GM12878 (cell line): Measurements from ENCODE around the gene VPS26B. TPM values are rescaled to one million over a fixed set of nuclear protein-coding genes. Genes with fewer than 3 reads are reported as not detected.

Source experiments
- ATAC-seq: fragments of 200-7000 bp; cut with Tn5 transposase; 3 replicates; pipeline ENCODE4 v1.9.1; 2020; ENCODE audit warnings: mild to moderate bottlenecking, moderate library complexity
- BruUV-seq: library from RNA; stranded (reverse); fragments of 400-500 nt; replicated peaks from 2 replicates; lab custom pipeline; 2021; lab: Mats Ljungman, UMichigan
- CTCF ChIA-PET: fragments of 300-600 bp; sonication (Branson Sonifier 250); formaldehyde crosslinking; extraction: SDS; loops from one replicate; lab custom pipeline; 2021; ENCODE audit warnings: inconsistent platforms; lab: Yijun Ruan, JAX
- POLR2A ChIA-PET: fragments of 350-600 bp; formaldehyde crosslinking; extraction: SDS; loops from one replicate; lab custom pipeline; 2021; ENCODE audit warnings: inconsistent platforms; lab: Charles Lee
- RAD21 ChIA-PET: fragments of 300-600 bp; sonication (Branson Sonifier 250); formaldehyde crosslinking; loops from one replicate; lab custom pipeline; 2023; ENCODE audit warnings: antibody characterized with exemption; ENCODE audit not compliant: unreplicated experiment; lab: Charles Lee
- SMC1A ChIA-PET: fragments of 300-600 bp; sonication (Branson Sonifier 250); formaldehyde crosslinking; loops from one replicate; lab custom pipeline; 2023; ENCODE audit not compliant: unreplicated experiment, uncharacterized antibody; lab: Charles Lee
- DNase-seq: peaks from one replicate; pipeline ENCODE4 v3.0.0-alpha.2; 2011; ENCODE audit warnings: low read depth, low spot score
- FAIRE-seq: peaks from 3 replicates; lab custom pipeline; 2011; peaks lifted over from hg19 to GRCh38; lab: Jason Lieb, UNC
- H2AFZ ChIP-seq: 2 replicates; pipeline ENCODE4 v1.6.0; 2011; ENCODE audit warnings: low read depth, low read length, control low read depth; ENCODE audit not compliant: control insufficient read depth
- H3K27ac ChIP-seq: 2 replicates; pipeline ENCODE4 v1.5.1; 2011; ENCODE audit warnings: control low read depth; ENCODE audit not compliant: control insufficient read depth, insufficient read depth
- H3K27me3 ChIP-seq, 2 experiments: replicated peaks in 1 of 2; 2 replicates each; pipeline versions ENCODE4 v1.6.0 to v1.6.1; 2011; ENCODE audit warnings: low read length in 1 of 2; ENCODE audit not compliant: control insufficient read depth in 2 of 2, insufficient read depth in 2 of 2
- H3K36me3 ChIP-seq, 2 experiments: 2 replicates each; pipeline ENCODE4 v1.5.1; 2011; ENCODE audit warnings: low read length in 1 of 2; ENCODE audit not compliant: control insufficient read depth in 2 of 2, insufficient read depth in 2 of 2
- H3K4me1 ChIP-seq: 2 replicates; pipeline ENCODE4 v1.6.1; 2011; ENCODE audit warnings: mild to moderate bottlenecking, low read length, moderate library complexity, mixed read lengths; ENCODE audit not compliant: control insufficient read depth, insufficient read depth
- H3K4me2 ChIP-seq: 2 replicates; pipeline ENCODE4 v1.6.0; 2011; ENCODE audit warnings: control low read depth; ENCODE audit not compliant: control insufficient read depth, insufficient read depth
- H3K4me3 ChIP-seq: fragments of 200-600 bp; sonication (generic); 2 replicates; pipeline ENCODE4 v1.5.1; 2016
- H3K79me2 ChIP-seq: 2 replicates; pipeline ENCODE4 v1.6.0; 2011; ENCODE audit warnings: low read length; ENCODE audit not compliant: control insufficient read depth, insufficient read depth
- H3K9ac ChIP-seq: 2 replicates; pipeline ENCODE4 v1.8.0; 2011; ENCODE audit warnings: low read length, control low read depth, mixed read lengths; ENCODE audit not compliant: control insufficient read depth, insufficient read depth
- H3K9me3 ChIP-seq: replicated peaks from 3 replicates; pipeline ENCODE4 v1.5.1; 2011; ENCODE audit warnings: mild to moderate bottlenecking, low read length; ENCODE audit not compliant: control insufficient read depth, insufficient read depth
- H4K20me1 ChIP-seq: 2 replicates; pipeline ENCODE4 v1.6.0; 2011; ENCODE audit not compliant: control insufficient read depth, insufficient read depth
- BCL11A ChIP-seq: IDR thresholded peaks from 2 replicates; pipeline ENCODE4 v1.6.1; 2011; ENCODE audit warnings: low read depth, low read length
- BCLAF1 ChIP-seq: fragments of 450-650 bp; IDR thresholded peaks from 2 replicates; pipeline ENCODE4 v1.6.1; 2017; ENCODE audit warnings: antibody characterized with exemption, mild to moderate bottlenecking, moderate library complexity
- CBFB ChIP-seq: IDR thresholded peaks from 2 replicates; pipeline ENCODE4 v1.6.1; 2016; ENCODE audit warnings: antibody characterized with exemption, low read depth
- GABPA ChIP-seq: IDR thresholded peaks from 2 replicates; pipeline ENCODE4 v1.6.1; 2014; ENCODE audit warnings: antibody characterized with exemption, low read depth, mild to moderate bottlenecking, inconsistent platforms
- MTA2 ChIP-seq: fragments of 450-650 bp; IDR thresholded peaks from 2 replicates; pipeline ENCODE4 v1.6.1; 2016; ENCODE audit warnings: low read depth, mild to moderate bottlenecking, moderate library complexity
- MXI1 ChIP-seq: fragments of 150-350 bp; IDR thresholded peaks from 2 replicates; pipeline ENCODE4 v1.6.1; 2011; ENCODE audit warnings: low read depth, mild to moderate bottlenecking, inconsistent platforms, low read length, improper control_type of control experiment
- MYB ChIP-seq: fragments of 150-350 bp; IDR thresholded peaks from 2 replicates; pipeline ENCODE4 v1.6.1; 2014; ENCODE audit warnings: mild to moderate bottlenecking, low read depth, low read length, borderline replicate concordance
- NR2F1 ChIP-seq: fragments of 450-650 bp; conservative IDR thresholded peaks from 2 replicates; pipeline ENCODE4 v1.6.1; 2017; ENCODE audit warnings: mild to moderate bottlenecking
- RB1 ChIP-seq: fragments of 450-650 bp; formaldehyde crosslinking; IDR thresholded peaks from 2 replicates; pipeline ENCODE4 v1.6.1; 2017; ENCODE audit warnings: mild to moderate bottlenecking, borderline replicate concordance
- RCOR1 ChIP-seq: conservative IDR thresholded peaks from 2 replicates; pipeline ENCODE4 v1.6.1; 2012; ENCODE audit warnings: low read depth, low read length, improper control_type of control experiment
- REST ChIP-seq: IDR thresholded peaks from 2 replicates; pipeline ENCODE4 v1.6.1; 2012; ENCODE audit warnings: mild to moderate bottlenecking, low read depth, low read length
- STAT1 ChIP-seq: fragments of 450-650 bp; conservative IDR thresholded peaks from 2 replicates; pipeline ENCODE4 v1.6.1; 2014; ENCODE audit warnings: antibody characterized with exemption, mild to moderate bottlenecking
- TAF1 ChIP-seq: IDR thresholded peaks from 2 replicates; pipeline ENCODE4 v1.6.1; 2011; ENCODE audit warnings: mild to moderate bottlenecking, low read depth, low read length, borderline replicate concordance
- ZNF207 ChIP-seq: fragments of 450-650 bp; IDR thresholded peaks from 2 replicates; pipeline ENCODE4 v1.6.1; 2014; ENCODE audit warnings: antibody characterized with exemption, mild to moderate bottlenecking, borderline replicate concordance
- ZNF24 ChIP-seq: fragments of 450-650 bp; IDR thresholded peaks from 2 replicates; pipeline ENCODE4 v1.6.1; 2017; ENCODE audit warnings: antibody characterized with exemption, mild to moderate bottlenecking
- ZNF384 ChIP-seq: IDR thresholded peaks from 2 replicates; pipeline ENCODE4 v1.6.1; 2012; ENCODE audit warnings: low read depth, mild to moderate bottlenecking, low read length, improper control_type of control experiment, borderline replicate concordance
- ZZZ3 ChIP-seq: IDR thresholded peaks from 2 replicates; pipeline ENCODE4 v1.6.1; 2011; ENCODE audit warnings: low read depth; ENCODE audit not compliant: control insufficient read depth, insufficient read length
- WGBS: methylation state at CpG from one replicate; pipeline ENCODE4 v1.1.6; 2016; ENCODE audit warnings: low lambda C conversion rate; ENCODE audit not compliant: insufficient replicate concordance, insufficient coverage; ENCODE audit errors: missing lambda C conversion rate; 5-methylcytosine and 5-hydroxymethylcytosine counted together
- in situ Hi-C: fragments of 300-500 bp; cut with MboI; formaldehyde crosslinking; loops from 9 replicates; pipeline ENCODE4 v1.14.3; 2018; ENCODE audit warnings: mixed read lengths
- intact Hi-C: fragments of 100-400 bp; cut with micrococcal nuclease; formaldehyde crosslinking; loops from one replicate; pipeline ENCODE4 v1.14.2; 2022; ENCODE audit not compliant: unreplicated experiment
- polyA plus RNA-seq, 11 experiments: library from polyadenylated mRNA; depleted of rRNA in 4 of 11; unstranded in 6 of 11; stranded (reverse) in 5 of 11; fragments of >200 nt; fragmentation: Nextera tagmentation in 4 of 11; fragmentation: Illumina TruSeq in 1 of 11; extraction: Ambion mirVana in 4 of 11; extraction: Trizol in 1 of 11; gene quantifications; 1 replicate in 1 of 11; 2 replicates in 10 of 11; pipeline versions ENCODE4 v1.2.1 to v1.2.3, GENCODE V29; 2011 to 2016; ENCODE audit warnings: inconsistent platforms in 2 of 11, missing spikeins in 2 of 11, low read depth in 1 of 11
- total RNA-seq, 4 experiments: library from RNA; depleted of rRNA in 3 of 4; stranded (reverse); fragments of >200 nt in 3 of 4; fragmentation: Illumina TruSeq in 1 of 4; extraction: Trizol in 1 of 4; gene quantifications; 2 replicates each; pipeline versions ENCODE4 v1.2.1 to v1.2.3, GENCODE V29; 2013 to 2021

The VPS26B gene
- total and polyA plus RNA-seq, 10 of the 15 experiments (the other 5 are each of a cell fraction or from before 2014, with no cell fraction given), result 1.6 to 26.9 (median 13.3) TPM

- Histone ChIP-seq H3K9me3 (no peaks in the 10 kb centered on the region), H3K36me3 (peaks cover 10 to 17% of the 10 kb centered on the region in 2 experiments), H3K79me2 (no peaks in the 10 kb centered on the region), H3K4me3 (no peak overlapping the region), H3K4me2 (no peak overlapping the region), H3K9ac (no peak overlapping the region), H3K27ac (no peak overlapping the region), H3K27me3 (no peaks in the 10 kb centered on the region), H3K4me1 (no peaks in the 10 kb centered on the region), H4K20me1 (no peaks in the 10 kb centered on the region), H2AFZ (no peak overlapping the region)
- 97% methylated on average over 11 of the region's 11 CpGs for WGBS
- ChIA-PET CTCF (interaction anchor here (4.2 kb wide), 1 partner anchor 37 kb away, joined by 56 read pairs; no protein-coding TSS in a partner anchor), RAD21 (no interaction called here), SMC1A (no interaction called here), POLR2A (no interaction called here)
- BruUV-seq, result no TSS peak
- FAIRE-seq (no peak), ATAC-seq (no peak), DNase-seq (no peak)
- in situ Hi-C loops, result no loop called here
- intact Hi-C loops, result no loop called here
- TF ChIP-seq ZZZ3, result no peak
- TF ChIP-seq MYB, result no peak
- no peak for TF ChIP-seq GABPA
- TF ChIP-seq TAF1, result no peak
- TF ChIP-seq ZNF24, result no peak
- TF ChIP-seq RCOR1, result no peak
- no peak for TF ChIP-seq STAT1
- no peak for TF ChIP-seq ZNF384
- no peak for TF ChIP-seq MXI1
- no peak for TF ChIP-seq BCL11A
- no peak for TF ChIP-seq NR2F1
- TF ChIP-seq ZNF207, result no peak
- TF ChIP-seq CBFB, result no peak
- TF ChIP-seq RB1, result no peak
- TF ChIP-seq MTA2, result no peak
- TF ChIP-seq REST, result no peak
- TF ChIP-seq BCLAF1, result no peak
These were observed 21.6 kb downstream of the VPS26B start for GRCh38 chr11:134246100-134246499.
